ENCODE results near the gene SCN1B.

Gene SCN1B

DNA sequence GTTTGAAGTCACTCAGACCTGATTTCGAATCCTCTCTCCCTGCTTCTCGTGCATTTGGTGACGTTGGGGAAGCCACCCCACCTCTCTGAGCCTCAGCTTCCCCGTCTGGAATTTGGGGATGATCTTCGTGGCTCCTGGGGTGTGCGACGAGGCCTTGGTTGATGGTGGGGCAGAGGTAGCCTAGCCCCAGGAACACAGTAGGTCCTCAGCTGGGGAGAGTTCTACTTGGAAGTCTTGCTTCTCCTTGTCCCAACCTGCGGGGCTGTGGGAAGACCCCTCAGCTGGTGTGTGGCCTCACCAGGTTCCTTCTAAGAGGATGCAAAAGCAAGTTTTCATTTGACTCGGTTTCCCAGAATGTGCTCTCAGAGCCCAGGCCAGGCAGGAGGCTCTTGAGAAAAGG lies 24.4 kb downstream of the SCN1B start:
- no peak for DNase-seq

DNA sequence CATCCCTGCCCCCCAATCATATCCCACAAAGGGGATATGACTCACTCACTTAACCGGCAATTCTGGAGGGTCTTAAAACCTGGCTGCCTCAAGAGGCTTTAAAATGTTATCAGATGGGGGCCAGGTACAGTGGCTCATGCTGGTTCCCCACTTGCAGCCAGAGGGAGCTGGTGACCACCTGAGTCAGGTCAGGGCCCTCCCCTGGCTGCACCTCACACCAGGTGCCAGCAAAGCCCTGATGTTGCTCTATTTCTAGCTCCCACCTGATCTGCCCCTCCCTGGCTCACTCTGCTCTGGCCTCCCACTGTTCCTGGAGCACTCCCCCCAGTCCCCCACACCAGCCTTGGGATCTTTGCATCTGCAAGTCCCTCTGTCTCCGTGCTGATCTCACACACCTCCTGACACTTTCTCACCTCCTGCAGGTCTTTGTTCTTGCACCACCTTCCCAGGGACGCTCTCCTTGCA lies 25.5 kb downstream of the SCN1B start:
- no peak for DNase-seq

DNA sequence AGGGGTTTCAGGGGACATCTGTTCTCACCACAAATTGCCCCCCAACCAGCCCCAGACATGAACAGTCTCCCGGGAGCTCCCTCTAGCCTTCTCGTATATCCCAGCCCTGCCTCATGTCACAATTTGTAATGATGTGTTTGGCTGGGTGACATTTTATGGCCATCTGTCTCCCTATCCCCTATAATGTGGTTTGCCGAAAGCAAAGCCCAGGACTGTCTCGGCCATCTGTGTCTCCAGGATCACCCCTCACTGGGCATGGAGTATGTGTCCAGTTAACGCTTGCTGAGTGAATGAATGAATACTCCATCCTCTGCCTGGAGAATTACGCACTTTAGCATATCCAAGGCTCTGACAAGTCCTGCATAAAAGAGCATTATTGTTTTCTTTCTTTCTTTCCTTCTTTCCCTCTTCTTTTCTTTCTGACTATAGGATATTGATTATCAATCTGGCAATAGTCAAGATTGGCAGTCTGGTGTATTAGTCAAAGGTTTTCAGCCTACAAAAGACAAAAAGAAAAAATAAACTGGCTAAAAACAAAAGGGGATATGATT lies 26.3 kb downstream of the SCN1B start:
- no peak for DNase-seq

DNA sequence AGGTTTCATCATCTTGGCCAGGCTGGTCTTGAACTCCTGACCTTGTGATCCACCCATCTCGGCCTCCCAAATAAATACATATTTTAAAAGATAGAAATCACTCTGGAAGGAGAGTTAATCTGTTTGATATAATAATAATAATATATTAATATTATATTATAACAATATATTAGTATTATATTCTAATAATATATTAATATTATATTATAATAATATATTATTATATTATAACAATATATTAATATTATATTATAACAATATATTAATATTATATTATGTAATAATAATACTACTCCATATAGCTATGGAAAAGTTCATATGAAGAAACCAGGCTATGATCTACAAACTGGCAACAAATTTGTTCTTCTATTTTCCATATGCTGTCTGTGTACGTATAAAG lies 28.1 kb downstream of the SCN1B start:
- DNase-seq: no peak

DNA sequence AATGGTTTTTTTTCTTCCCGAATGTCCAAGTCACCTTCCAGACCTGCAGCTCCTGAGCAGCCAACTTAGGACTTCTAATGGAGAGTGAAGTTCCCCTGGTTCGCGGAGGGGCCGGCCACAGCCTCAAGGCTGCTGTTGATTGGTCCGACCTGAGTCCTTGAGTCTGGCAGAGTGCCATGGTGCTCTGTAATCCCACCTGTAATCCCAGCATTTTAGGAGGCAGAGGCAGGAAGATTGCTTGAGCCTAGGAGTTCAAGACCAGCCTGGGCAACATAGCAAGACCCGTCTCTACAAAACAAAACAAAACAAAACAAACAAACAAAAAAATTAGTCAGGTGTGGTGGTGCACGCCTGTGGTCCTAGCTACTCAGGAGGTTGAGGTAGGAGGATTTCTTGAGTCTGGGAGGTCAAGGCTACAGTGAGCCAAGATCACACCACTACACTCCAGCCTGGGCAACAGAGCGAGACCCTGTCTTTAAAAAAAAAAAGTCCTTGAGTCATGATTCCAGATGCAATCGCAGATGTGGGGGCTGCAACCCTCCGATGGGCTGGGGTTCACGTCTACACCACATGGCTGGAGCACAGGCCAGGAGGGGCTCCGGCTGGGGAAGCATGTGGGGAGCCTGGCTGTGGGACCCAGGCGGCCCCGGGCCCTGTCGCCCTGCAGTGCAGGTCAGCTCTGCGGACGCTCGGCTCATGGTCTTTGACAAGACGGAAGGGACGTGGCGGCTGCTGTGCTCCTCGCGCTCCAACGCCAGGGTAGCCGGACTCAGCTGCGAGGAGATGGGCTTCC lies 28.9 kb downstream of the SCN1B start:
- no peak for DNase-seq

DNA sequence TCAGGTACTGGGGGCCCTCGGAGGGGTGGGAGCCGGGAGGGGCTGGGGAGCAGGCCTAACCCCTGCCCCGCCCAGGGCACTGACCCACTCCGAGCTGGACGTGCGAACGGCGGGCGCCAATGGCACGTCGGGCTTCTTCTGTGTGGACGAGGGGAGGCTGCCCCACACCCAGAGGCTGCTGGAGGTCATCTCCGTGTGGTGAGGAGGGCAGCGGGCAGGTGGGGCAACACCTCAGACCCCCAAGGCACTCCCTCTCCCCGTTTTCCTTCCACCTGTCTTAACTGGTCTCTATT lies 29.5 kb downstream of the SCN1B start:
- no peak for DNase-seq

DNA sequence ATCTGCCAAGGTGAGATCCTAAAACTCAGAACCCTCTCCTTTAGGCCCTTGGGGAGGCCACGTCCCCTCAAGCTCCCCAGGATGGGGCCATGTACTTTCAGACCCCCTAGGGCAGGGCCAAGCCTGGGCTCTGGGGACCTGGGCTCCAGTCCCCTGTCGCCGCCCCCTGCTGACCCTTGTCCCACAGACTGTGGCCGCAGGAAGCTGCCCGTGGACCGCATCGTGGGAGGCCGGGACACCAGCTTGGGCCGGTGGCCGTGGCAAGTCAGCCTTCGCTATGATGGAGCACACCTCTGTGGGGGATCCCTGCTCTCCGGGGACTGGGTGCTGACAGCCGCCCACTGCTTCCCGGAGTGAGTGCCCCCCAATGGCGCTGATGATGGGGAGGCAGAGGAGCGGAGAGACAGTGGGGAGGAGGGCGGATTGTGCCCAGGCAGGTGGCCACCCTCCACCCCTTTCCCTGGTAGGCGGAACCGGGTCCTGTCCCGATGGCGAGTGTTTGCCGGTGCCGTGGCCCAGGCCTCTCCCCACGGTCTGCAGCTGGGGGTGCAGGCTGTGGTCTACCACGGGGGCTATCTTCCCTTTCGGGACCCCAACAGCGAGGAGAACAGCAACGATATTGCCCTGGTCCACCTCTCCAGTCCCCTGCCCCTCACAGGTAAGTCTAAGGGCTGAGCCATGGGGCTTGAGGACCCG lies 30.0 kb downstream of the SCN1B start:
- DNase-seq: no peak

DNA sequence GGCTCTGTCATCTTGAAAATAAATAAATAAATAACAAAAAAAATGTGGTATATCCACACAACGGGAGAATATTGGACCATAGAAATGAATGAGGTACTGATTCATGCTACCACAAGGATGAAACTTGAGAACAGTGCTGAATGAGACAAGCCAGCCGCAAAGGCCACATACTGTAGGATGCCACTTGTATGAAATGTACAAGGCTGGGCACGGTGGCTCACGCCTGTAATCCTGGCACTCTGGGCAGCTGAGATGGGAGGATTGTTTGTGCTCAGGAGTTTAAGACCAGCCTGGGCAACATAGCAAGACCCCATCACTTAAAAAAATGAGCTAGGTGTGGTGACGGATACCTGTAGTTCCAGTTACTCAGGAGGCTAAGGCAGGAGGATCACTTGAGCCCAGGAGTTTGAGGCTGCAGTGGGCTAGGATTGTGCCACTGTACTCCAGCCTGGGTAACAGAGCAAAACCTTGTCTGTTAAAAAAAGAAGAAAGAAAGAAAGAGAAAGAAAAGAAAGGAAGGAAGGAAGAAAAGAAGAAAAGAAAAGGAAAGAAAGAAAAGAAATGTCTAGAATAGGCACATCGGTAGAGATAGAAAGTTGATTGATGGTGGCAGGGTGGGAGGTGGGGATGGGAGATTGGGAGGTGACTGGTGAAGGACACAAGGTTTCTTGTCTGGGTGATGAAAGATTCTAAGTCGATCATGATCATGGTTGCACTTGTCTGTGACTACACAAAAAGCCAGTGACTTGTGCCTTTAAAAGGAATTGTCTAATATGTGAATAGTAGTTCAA lies 31.5 kb downstream of the SCN1B start:
- no peak for DNase-seq

DNA sequence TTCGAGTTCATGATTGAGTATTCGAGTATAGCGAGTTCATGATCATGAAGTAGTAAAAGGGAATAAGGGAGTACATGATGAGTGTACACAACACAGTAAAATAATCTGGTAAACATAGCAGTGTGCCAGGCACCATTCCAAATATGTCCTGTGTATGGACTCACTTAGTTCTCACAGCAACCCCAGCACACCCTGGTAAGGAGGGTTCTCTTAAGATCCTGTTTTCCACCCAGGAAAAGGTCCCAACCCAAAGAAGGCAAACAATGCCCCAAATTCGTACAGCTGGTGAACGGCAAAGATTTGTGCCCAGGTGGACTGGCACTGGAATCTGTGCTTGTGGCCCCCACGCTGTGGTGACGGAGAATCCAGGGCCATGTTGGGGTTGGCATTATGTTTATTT lies 32.7 kb downstream of the SCN1B start:
- no peak for DNase-seq

DNA sequence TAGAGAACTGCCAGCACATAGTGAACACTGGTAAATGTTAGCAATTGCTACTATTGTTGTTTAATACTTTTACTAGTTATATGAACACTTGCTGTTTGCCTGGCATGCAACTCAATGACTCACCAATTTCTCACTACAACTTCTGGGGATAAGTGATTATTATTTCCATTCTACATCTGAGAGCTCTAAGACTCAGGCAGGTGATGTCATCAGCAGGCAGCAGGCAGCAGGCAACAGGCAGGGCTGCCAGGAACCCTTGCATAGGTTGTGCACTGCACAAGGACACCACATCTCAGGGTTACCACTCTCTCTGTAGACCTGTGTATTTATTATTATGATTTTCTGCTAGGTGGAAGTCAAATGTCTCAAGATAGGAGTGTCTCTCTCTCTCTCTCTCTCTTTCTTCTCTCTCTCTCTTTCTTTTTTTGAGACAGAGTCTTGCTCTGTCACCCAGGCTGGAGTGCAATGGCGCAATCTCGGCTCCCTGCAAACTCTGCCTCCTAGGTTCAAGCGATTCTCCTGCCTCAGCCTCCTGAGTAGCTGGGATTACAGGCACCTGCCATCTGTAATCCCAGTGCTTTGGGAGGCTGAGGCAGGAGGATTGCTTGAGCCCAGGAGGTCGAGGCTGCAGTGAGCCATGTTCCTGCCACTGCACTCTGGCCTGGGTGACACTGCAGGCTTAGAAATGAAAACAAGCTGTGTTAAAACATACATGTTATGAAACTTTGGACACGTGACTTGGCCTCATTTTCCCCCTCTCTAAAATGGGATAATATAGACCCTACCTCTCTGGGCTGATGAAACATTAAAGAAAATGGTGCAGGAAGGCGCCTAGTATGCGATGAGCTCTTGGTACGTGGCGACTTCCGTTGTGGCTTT lies 33.9 kb downstream of the SCN1B start:
- peak; percentile 54 for DNase-seq

DNA sequence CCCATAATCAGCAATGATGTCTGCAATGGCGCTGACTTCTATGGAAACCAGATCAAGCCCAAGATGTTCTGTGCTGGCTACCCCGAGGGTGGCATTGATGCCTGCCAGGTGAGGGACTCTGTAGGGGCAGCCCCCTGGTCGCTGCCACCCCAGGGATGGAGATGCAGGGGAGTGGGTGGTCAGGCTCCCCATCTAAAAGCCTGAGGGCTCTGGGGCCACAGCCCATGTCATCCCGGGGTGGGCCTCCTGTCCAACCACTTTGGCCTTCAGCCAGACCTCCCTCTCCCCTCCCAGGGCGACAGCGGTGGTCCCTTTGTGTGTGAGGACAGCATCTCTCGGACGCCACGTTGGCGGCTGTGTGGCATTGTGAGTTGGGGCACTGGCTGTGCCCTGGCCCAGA lies 35.3 kb downstream of the SCN1B start:
- no peak for DNase-seq

DNA sequence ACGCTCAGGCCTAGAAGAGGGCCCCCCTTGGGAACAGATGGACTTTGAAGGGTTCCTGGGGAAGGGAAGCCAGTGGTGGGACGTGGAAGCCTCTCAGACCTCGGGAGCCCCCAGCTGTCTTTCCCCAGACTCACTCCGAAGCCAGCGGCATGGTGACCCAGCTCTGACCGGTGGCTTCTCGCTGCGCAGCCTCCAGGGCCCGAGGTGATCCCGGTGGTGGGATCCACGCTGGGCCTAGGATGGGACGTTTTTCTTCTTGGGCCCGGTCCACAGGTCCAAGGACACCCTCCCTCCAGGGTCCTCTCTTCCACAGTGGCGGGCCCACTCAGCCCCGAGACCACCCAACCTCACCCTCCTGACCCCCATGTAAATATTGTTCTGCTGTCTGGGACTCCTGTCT lies 35.9 kb downstream of the SCN1B start:
- DNase-seq: no peak

DNA sequence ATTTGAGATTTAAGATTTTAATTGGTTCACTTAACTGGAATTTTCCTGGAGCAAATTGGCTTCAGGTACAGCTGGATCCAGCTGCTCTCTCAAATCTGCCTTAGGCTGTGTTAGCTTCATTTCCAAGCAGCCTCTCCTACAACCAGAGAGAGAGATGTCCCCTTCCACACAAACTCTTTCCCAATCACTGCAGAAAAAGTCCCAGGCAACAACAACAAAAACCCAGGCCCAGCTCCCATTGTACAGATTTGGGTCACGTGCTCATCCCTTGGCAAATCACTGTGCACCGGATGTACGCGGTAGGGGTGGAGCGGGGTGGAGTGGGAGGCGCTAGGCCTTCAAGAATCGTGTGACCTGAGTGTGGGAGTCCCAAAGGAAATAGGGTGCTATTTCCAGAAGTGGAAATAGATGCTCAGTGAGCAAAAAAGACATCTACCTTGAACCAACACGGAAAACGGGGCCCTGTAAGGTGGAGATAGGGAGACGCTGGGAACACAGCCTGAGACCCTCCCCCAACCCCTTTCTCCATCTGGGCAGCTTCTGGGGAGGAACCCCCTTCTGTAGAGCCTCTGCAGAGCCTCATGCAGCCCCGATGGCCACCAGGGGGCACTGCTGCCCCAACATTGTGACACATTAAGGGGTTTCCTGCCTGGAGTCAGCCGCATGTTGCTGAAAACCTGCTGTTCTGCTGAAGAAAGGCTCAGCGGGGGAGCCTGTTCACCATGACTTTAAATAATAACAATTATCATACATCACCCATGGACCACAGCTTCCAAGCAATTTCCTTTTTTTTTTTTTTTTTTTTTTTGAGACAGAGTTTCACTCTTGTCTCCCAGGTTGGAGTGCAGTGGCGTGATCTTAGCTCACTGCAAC lies 36.7 kb downstream of the SCN1B start:
- peak; percentile 80 for DNase-seq

DNA sequence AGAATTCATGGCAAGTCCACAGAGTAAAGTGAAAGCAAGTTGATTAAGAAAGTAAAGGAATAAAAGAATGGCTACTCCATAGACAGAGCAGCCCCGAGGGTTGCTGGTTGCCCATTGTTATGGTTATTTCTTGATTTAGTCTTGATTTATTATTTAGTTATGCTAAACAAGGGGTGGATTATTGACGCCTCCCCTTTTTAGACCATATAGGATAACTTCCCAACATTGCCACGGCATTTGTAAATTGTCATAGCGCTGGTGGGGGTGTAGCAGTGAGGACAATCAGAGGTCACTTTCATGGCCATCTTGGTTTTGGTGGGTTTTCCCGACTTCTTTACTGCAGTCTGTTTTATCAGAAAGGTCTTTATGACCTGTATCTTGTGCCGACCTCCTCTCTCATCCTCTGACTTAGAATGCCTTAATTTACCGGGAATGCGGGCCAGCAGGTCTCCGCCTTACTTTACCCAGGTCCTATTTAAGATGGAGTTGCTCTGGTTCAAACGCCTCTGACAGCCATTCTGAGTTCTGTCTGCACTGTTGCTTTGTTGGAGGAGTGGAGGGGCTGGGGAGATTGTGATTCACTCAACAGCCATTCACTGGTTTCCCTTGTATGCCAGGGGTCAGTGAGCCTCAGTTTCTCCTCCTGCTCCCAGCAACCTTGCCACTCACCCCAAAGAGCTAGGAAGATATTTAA lies 38.8 kb downstream of the SCN1B start:
- DNase-seq: no peak

DNA sequence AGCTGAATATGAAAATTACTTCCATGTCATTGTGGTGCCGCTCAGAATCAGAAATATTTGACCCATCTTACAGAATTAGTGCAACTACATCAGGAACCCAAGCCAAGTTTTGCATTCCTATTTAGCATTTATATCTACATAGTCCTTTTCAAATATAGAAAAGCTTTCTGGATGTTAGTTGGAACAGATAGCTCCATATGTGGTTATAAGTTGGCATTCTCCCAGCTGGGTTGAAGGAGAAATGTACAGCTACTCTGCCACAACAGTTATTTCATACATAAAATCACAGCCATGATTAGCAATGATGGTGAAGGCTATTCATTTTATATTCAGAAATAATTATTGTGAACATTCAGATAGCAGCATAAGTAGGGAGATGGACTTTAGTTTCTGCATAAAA lies 39.4 kb downstream of the SCN1B start:
- DNase-seq: peak; percentile 31

DNA sequence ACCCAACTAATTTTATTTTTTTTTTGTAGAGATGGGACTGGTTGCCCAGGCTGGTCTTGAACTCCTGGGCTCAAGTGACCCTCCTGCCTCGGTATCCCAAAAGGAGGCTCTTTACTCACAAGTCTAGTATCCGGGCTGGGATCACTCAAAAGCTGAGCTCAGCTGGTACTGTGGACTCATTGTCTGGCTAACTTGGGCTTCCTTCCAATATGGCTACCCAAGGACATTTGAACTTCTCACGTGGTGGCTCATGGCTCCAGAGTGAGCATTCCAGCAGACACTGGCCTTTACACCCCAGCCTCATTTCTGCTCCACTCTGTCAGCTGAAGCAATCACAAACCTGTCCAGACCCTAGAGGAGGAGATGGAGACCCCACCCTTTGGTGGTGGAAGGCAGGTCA lies 40.2 kb downstream of the SCN1B start:
- DNase-seq: no peak

DNA sequence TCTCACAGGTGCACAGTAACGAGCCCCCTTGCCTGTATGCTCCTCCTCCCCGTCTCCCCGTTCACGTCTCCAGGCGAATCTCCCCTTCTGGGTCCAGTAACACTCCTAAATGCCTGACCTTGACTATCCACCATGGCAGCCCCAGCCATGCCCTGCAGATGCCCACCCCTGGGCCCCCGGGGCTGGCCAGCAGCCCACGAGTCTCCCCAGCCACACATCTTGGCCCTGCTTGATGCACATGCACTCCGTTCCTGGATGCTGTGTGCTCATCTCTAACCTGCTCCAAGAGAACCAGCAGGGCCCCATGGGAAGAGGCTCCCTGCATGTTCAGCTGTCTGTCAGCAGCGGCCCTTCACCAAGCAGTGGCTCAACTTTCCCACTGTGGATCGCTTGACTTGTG lies 43.2 kb downstream of the SCN1B start:
- no peak for DNase-seq

DNA sequence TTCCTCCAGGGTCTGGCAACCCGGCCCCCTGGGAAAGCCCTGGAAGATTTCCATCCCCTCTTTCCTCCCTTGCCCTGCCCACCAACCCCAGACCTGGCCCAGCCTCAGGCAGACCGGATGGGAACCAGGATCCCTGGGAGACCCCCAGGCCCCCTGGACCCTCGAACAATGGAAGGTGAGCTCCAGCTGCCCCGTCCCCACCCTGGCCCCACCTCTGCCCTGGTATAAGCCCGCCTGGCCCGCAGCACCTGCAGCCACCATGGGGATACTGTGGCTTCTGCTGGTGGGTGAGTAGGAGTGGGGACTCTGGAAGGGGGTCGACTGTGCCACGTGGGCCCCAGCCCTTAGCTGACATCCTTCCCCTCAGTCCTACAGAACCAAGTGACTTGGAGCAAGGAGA lies 43.7 kb downstream of the SCN1B start:
- DNase-seq: no peak

DNA sequence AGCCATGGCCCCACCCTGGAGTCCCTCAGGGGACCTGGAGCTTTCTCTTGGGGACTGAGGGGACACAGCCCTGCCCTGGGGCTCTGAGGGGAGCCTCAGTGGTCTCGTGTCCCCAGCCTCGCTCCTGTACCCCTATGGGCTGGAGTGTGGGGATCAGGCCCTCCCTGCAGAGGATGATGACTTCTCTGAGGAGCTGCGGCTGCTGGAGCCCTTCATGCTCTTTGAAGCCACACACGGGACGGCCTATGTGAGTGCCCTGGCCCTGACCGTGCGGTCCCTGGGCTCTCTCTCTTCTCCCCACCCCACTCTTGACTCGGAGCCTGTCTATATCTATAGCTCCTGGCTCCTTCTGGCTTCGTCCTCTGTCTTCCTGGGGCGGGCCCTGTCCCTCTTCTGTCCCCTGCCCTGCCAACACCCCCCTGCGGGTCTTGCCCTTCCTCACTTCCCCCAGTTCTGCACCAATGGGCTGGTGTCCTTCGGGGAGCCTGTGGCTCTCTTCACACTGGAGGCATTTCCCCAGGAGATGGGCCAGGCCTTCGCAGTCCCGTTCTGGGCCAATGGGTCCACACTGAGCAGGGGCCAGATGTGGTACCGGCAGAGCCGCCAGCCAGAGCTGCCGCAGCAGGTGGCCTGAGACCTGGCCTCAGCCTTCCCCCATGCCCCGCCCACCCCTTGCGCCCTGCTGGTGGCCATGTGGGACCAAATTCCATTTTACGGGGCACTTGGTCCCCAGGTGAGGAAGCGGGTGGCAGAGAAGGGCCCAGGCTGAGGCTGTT lies 44.3 kb downstream of the SCN1B start:
- no peak for DNase-seq
